Activated CD8-positive, alpha-beta memory T cell treated with anti-CD3 and anti-CD28 coated beads, Interleukin-2, amount 50 U/mL, for 48 hours (primary cell): ENCODE results near the gene RPUSD2.

Source experiments
- DNase-seq: peaks from one replicate; pipeline ENCODE4 v3.0.0-alpha.2; 2020

RPUSD2 gene

GRCh38 chr15:40623361-40623760 is 54.3 kb downstream of the RPUSD2 start:
- DNase-seq = no peak
